ENCODE results near the gene CYP2A6.
"Not testable (repeated sequence)": the region's sequence is repeated elsewhere in the genome, so short reads cannot be mapped to it uniquely, and the experiment has no call there.

The CYP2A6 gene

GRCh38 chr19:40819479-40820234, 30.6 kb downstream of the CYP2A6 start:
- not testable (repeated sequence) for DNase-seq (ENCODE audit: low read depth in 2 of 2)

- peak; percentile 68 to 69 for DNase-seq (ENCODE audit: low read depth in 2 of 2)
Measured at GRCh38 chr19:40818480-40819399, 31.5 kb downstream of the CYP2A6 start.

GRCh38 chr19:40815223-40815622, 35.0 kb downstream of the CYP2A6 start:
- DNase-seq (ENCODE audit: low read depth in 2 of 2): no peak

- DNase-seq (ENCODE audit: low read depth in 2 of 2): no peak
Measured at GRCh38 chr19:40813182-40813581, 37.1 kb downstream of the CYP2A6 start.

GRCh38 chr19:40812571-40812970, 37.7 kb downstream of the CYP2A6 start:
- DNase-seq (ENCODE audit: low read depth in 2 of 2): not testable (repeated sequence)

GRCh38 chr19:40811478-40812341, 38.5 kb downstream of the CYP2A6 start:
- no peak for DNase-seq (ENCODE audit: low read depth in 2 of 2)

- DNase-seq (ENCODE audit: low read depth in 2 of 2): not testable (repeated sequence)
Measured at GRCh38 chr19:40810649-40811408, 39.4 kb downstream of the CYP2A6 start.

- no peak for DNase-seq (ENCODE audit: low read depth in 2 of 2)
Measured at GRCh38 chr19:40810160-40810559, 40.1 kb downstream of the CYP2A6 start.

- DNase-seq (ENCODE audit: low read depth in 2 of 2): no peak
Measured at GRCh38 chr19:40809358-40810086, 40.7 kb downstream of the CYP2A6 start.

GRCh38 chr19:40808497-40808896, 41.8 kb downstream of the CYP2A6 start:
- DNase-seq (ENCODE audit: low read depth in 2 of 2): no peak

GRCh38 chr19:40808021-40808325, 42.3 kb downstream of the CYP2A6 start:
- no peak for DNase-seq (ENCODE audit: low read depth in 2 of 2)

- DNase-seq (ENCODE audit: low read depth in 2 of 2): no peak
Measured at GRCh38 chr19:40807147-40808020, 42.9 kb downstream of the CYP2A6 start.

GRCh38 chr19:40806423-40807146, 43.7 kb downstream of the CYP2A6 start:
- DNase-seq (ENCODE audit: low read depth in 2 of 2): peak; percentile 72 to 75

GRCh38 chr19:40805258-40805868, 44.9 kb downstream of the CYP2A6 start:
- DNase-seq (ENCODE audit: low read depth in 2 of 2): no peak

- DNase-seq (ENCODE audit: low read depth in 2 of 2): no peak
Measured at GRCh38 chr19:40804783-40805242, 45.4 kb downstream of the CYP2A6 start.

- peak in 1 of 2 donors; percentile 44 for DNase-seq (ENCODE audit: low read depth in 2 of 2)
Measured at GRCh38 chr19:40803857-40804782, 46.1 kb downstream of the CYP2A6 start.

- no peak for DNase-seq (ENCODE audit: low read depth in 2 of 2)
Measured at GRCh38 chr19:40803170-40803856, 46.9 kb downstream of the CYP2A6 start.
